ENCODE measurements around the gene LRP1B. TPM values are rescaled to one million over a fixed set of nuclear protein-coding genes. Genes with fewer than 3 reads are reported as not detected.

The LRP1B gene
- total and polyA plus RNA-seq, 5 experiments from 2014 or later: not detected

DNA sequence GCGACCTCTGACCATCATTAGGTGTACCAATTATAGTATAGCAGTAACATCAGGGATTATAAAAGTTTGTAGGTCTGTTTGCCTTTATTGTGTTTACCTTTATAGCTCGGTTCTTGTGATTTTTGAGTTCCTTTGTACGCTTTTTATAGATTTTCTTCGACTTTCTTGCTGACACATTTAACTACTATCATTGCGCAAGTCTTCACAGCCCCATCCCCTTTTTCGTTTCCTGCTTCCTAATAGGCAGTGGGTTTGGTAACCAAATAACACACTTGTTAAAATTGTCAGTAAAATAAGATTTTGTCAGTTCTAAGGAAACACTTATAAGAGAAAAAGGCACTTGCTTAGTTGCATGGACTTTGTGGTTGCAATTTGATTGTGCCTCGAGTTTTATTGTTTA, 541.5 kb downstream of the LRP1B start:
- DNase-seq (no peak), ATAC-seq (no peak)
- H3K36me3 Mint-ChIP-seq: no peaks in the 10 kb centered on the region
- H3K9me3 Mint-ChIP-seq: peaks cover 5 to 20% (median 9%) of the 10 kb centered on the region in 9 donors
- no peaks in the 10 kb centered on the region for H3K27me3 Mint-ChIP-seq
- H3K4me3 Mint-ChIP-seq: no peak overlapping the region
- no peak overlapping the region for H3K27ac Mint-ChIP-seq
- POLR2A ChIA-PET: no interaction called here
- no peaks in the 10 kb centered on the region for H3K4me1 Mint-ChIP-seq

DNA sequence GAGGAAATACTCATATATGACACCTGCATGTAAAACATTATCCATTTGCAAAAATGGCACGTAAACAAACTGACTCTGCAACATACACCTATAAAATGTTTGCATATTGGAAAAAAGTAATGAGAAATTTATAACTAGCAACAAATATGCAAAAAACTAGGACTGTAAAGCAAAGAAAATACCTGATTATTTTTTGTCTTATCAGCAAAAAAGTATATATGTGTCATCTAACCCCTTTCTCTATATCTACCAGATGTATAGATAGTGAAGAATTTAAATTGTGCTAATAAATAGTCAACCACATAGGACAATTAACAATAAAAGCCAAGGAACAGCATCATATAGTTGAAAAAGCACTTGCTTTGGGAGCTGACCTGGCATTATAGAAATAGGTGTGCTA, 543.8 kb downstream of the LRP1B start:
- H3K4me1 Mint-ChIP-seq: no peaks in the 10 kb centered on the region
- H3K4me3 Mint-ChIP-seq: no peak overlapping the region
- DNase-seq (no peak), ATAC-seq (no peak)
- POLR2A ChIA-PET: no interaction called here
- no peaks in the 10 kb centered on the region for H3K27me3 Mint-ChIP-seq
- H3K9me3 Mint-ChIP-seq: peaks cover 7 to 17% (median 9%) of the 10 kb centered on the region in 9 donors
- no peaks in the 10 kb centered on the region for H3K36me3 Mint-ChIP-seq
- no peak overlapping the region for H3K27ac Mint-ChIP-seq

DNA sequence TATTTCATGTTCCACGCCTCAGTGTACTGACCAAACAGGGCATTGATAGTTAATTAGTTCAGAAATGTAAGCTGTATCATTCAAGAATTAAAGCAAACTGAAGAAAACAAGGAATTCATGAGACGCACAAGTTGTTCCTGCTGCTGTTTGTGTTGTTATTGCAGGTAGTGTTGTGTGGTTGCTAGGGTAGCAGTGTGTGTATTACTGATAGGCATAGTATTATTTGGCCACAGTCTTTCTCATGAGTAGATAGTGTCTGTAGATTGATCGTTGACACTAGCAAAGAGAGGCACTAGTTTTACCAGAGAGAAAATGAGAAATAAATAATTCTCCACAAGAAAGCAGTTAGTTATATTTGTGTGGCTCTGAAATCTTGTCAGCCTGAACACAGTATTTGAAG, 548.6 kb downstream of the LRP1B start:
- H3K27me3 Mint-ChIP-seq: no peaks in the 10 kb centered on the region
- DNase-seq (no peak), ATAC-seq (no peak)
- POLR2A ChIA-PET: no interaction called here
- peaks cover 0 to 16% (median 3%) of the 10 kb centered on the region in 9 donors for H3K9me3 Mint-ChIP-seq
- H3K4me3 Mint-ChIP-seq: no peak overlapping the region
- no peaks in the 10 kb centered on the region for H3K36me3 Mint-ChIP-seq
- H3K27ac Mint-ChIP-seq: no peak overlapping the region
- no peaks in the 10 kb centered on the region for H3K4me1 Mint-ChIP-seq

DNA sequence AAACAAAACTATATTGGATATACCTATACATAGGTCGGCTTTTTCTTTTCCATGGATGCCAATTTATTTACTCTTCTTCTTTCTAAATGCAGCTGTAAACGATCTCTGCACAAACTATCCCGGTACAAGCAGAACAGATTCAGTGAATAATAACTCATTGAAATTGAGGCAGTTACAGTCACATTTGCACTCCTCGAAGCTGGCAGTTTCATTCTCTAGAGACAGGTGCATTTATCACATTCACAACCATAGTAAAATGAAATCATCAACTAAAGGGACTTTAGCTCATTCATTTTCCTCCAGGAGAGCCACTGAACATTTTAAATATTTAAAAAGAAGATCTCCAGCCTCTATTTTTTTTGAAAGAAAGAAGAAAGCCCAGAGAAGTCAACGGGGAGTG, 551.7 kb downstream of the LRP1B start:
- Mint-ChIP-seq H3K36me3 (no peaks in the 10 kb centered on the region), H3K9me3 (peaks cover 0 to 15% (median 8%) of the 10 kb centered on the region in 9 donors), H3K27me3 (no peaks in the 10 kb centered on the region), H3K27ac (no peak overlapping the region), H3K4me3 (no peak overlapping the region), H3K4me1 (no peaks in the 10 kb centered on the region)
- DNase-seq: no peak
- POLR2A ChIA-PET: no interaction called here
- no peak for ATAC-seq

DNA sequence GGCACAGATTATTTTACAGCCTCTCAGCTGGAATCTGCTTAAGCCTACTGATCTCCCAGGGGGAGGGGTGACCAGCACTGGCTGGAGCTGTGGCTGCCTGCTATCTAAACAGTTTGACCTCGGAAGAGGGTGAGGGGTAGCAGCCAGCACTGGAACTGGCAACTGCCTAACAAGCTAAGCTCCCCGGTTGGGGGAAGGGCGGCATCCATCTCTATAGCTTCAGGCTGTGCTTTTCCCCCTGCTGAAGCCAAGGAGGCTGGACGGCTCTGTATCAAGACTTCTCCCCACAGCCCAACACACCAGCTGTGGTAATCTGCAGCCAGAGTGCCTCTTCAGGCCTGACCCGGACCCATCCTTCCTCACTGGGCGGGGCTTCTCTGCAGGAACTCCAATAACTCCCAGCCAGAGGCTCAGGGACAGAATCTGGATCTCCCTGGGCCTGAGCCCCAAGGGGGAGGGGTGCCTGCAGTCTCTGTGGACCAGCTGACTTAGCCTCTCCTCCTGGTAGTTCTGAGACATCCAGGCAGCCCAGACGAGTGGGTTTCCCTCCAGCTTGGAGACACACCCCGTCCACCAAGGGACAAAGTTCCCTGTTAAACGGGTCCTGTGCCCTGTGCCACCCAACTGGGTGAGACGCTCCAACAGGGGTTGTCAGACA, 560.2 kb downstream of the LRP1B start:
- H3K36me3 Mint-ChIP-seq: peaks cover 0 to 2% (median 0%) of the 10 kb centered on the region in 3 donors
- no peak for ATAC-seq

DNA sequence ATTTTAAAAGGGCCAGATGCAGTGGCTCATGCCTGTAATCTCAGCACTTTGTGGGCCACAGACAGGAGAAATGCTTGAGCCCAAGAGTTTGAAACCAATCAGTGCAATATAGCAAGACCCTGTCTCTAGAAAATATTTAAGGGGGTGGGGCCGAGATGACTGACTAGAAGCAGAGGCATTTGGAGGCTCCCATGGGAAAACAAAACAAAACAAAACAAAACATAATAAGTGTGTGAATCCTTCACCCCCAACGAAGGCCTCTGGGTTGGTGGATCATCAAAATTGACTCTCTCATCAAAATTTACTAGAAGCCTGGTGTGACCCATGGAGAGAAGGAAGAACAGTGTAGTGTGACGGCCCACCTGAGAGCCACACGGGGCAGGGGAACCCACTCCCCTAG, 560.9 kb downstream of the LRP1B start:
- Mint-ChIP-seq H3K27me3 (no peaks in the 10 kb centered on the region), H3K27ac (no peak overlapping the region), H3K4me3 (no peak overlapping the region), H3K36me3 (peaks cover 0 to 2% (median 0%) of the 10 kb centered on the region in 3 donors), H3K9me3 (peaks cover 0 to 41% (median 11%) of the 10 kb centered on the region in 9 donors), H3K4me1 (no peaks in the 10 kb centered on the region)
- POLR2A ChIA-PET: no interaction called here
- DNase-seq (no peak), ATAC-seq (no peak)

More for the DNA sequence above, 560.2 kb downstream of the LRP1B start:
- H3K9me3 Mint-ChIP-seq: peaks cover 0 to 41% (median 11%) of the 10 kb centered on the region in 9 donors
- H3K4me3 Mint-ChIP-seq: no peak overlapping the region
- POLR2A ChIA-PET: no interaction called here
- H3K27me3 Mint-ChIP-seq: no peaks in the 10 kb centered on the region
- H3K4me1 Mint-ChIP-seq: no peaks in the 10 kb centered on the region
- peak in 1 of 10 donors; percentile 61 for DNase-seq
- no peak overlapping the region for H3K27ac Mint-ChIP-seq

DNA sequence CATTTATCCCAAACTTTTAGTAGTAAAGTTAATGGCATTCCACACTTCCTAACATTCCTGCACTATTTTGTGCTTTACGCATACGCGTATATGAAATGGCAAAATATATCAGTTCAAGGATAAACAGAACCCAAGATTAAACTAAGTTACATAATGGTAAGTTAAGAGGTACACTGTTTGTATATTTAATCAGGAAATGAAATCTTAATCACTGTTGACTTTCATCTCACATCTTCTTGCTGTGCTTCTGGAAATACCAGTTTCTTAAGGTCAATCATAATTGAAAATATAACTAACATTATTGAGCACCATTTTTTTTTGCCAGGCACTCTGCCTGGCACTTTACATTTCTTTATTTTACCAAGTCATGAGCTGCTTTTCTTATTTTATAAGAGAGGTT, 565.2 kb downstream of the LRP1B start:
- Mint-ChIP-seq H3K4me1 (no peaks in the 10 kb centered on the region), H3K36me3 (no peaks in the 10 kb centered on the region), H3K27me3 (no peaks in the 10 kb centered on the region), H3K4me3 (no peak overlapping the region), H3K27ac (no peak overlapping the region), H3K9me3 (peaks cover 0 to 9% (median 0%) of the 10 kb centered on the region in 9 donors)
- POLR2A ChIA-PET: no interaction called here
- no peak for ATAC-seq
- no peak for DNase-seq

DNA sequence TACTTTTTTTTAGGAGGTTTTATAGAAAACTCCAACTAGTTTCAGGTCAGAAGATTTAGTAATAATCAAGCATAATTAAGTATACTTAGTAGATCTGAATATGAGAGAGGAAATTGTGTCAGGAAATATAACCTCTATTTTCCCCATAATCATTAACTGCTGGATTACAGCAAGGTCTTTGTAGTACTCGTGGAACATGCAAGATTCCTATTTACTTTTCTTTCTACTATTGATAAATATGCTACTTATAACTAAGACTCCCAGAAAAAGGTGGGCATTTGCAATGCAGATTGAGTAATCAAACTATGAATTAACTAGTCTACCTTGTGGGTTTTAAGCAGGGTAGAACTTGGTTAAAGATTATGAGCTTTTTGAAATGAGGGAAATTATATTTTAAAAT, 570.1 kb downstream of the LRP1B start:
- ATAC-seq (no peak), DNase-seq (no peak)
- Mint-ChIP-seq H3K36me3 (no peaks in the 10 kb centered on the region), H3K27me3 (no peaks in the 10 kb centered on the region), H3K4me1 (no peaks in the 10 kb centered on the region), H3K9me3 (peaks cover 0 to 2% (median 0%) of the 10 kb centered on the region in 9 donors), H3K4me3 (no peak overlapping the region), H3K27ac (no peak overlapping the region)
- POLR2A ChIA-PET: no interaction called here

DNA sequence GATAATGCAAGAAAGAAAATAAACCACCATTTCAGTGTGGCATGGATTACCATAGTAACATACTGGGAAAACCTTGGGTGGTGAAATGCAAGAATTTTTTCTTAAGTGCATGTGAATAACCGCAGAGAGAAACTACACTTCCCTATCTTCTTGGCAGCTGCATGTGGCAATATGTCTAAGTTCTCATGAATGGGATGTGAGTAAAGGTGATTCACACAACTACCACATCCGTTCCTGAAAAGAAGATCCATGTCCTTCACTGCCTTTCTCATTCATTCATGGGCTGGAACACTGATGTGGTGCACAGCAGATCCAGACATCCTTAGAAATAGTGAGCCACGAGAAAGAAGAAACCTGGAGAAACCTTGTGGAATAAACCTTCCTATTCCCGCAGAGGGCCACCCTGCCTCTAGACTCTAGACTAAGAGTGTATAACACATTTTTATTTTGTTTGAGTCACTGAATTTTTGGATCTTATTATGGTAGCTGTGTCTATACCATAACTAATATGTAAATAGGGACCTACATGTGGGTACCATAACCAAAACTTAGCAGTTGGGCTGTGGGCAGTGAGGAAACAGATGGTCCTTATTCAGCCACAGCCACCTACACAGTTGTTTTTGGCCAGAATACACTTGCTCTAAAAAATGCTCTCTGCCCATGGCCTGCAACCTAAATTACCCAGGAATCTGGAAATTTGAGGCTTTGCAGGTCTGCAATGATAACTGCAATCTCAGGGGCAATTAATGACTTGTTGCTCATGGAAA, 573.3 kb downstream of the LRP1B start:
- no peaks in the 10 kb centered on the region for H3K4me1 Mint-ChIP-seq
- H3K9me3 Mint-ChIP-seq: peaks cover 0 to 9% (median 0%) of the 10 kb centered on the region in 9 donors
- no peak overlapping the region for H3K27ac Mint-ChIP-seq
- DNase-seq (no peak), ATAC-seq (no peak)
- no peaks in the 10 kb centered on the region for H3K27me3 Mint-ChIP-seq
- H3K36me3 Mint-ChIP-seq: no peaks in the 10 kb centered on the region
- H3K4me3 Mint-ChIP-seq: no peak overlapping the region
- POLR2A ChIA-PET: no interaction called here

DNA sequence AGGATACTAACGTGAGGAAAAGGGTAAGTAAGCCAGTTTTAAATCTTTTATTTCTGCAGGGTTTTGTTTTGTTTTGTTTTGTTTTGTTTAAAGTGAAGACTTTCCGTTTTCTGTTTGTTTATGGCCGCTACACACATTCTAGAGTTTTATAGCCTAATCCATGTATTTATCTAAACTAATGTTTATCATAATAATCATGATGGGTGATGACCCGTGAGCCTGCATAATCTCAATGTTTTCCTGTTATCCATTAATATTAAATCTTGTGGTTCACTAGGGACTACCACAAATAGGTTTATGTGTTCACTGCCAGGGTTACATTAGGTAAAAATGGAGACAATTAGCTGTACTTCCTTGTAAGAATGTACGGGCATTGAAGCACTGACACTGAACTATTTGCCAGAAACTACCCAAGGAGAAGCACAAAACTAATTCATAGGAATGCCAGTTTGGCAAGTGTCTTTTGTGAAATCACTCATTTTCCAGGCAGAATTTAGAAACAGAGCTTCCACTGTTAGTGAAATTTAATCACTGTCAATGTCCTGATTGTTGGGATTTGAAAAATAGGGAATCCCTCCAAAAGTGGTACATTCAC, 574.8 kb downstream of the LRP1B start:
- H3K4me3 Mint-ChIP-seq: no peak overlapping the region
- ATAC-seq: no peak
- no peak for DNase-seq
- no peaks in the 10 kb centered on the region for H3K36me3 Mint-ChIP-seq
- H3K4me1 Mint-ChIP-seq: no peaks in the 10 kb centered on the region
- H3K27ac Mint-ChIP-seq: no peak overlapping the region
- no peaks in the 10 kb centered on the region for H3K27me3 Mint-ChIP-seq
- H3K9me3 Mint-ChIP-seq: peaks cover 0 to 9% (median 0%) of the 10 kb centered on the region in 9 donors
- POLR2A ChIA-PET: no interaction called here

DNA sequence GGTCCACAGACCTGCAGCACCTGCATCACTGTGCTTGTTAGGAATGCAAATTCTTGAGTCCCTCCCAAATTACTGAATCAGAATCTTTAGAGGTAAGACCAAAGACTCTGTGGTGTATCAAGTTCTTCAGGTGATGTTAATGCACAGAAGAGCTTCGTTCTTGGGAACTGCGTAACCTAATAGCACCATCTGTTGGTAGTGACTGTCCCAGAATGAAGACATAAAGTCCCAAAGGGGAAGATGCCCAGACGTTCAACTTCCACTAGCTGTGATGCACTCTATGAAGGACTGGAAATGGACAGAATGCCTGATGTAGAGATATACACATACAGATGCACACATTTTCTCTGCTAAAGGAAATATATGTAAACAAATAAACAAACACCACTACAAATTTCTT, 576.0 kb downstream of the LRP1B start:
- ATAC-seq (no peak), DNase-seq (no peak)
- Mint-ChIP-seq H3K27ac (no peak overlapping the region), H3K9me3 (peaks cover 0 to 9% (median 0%) of the 10 kb centered on the region in 9 donors), H3K36me3 (no peaks in the 10 kb centered on the region), H3K27me3 (no peaks in the 10 kb centered on the region), H3K4me3 (no peak overlapping the region), H3K4me1 (no peaks in the 10 kb centered on the region)
- POLR2A ChIA-PET: no interaction called here

DNA sequence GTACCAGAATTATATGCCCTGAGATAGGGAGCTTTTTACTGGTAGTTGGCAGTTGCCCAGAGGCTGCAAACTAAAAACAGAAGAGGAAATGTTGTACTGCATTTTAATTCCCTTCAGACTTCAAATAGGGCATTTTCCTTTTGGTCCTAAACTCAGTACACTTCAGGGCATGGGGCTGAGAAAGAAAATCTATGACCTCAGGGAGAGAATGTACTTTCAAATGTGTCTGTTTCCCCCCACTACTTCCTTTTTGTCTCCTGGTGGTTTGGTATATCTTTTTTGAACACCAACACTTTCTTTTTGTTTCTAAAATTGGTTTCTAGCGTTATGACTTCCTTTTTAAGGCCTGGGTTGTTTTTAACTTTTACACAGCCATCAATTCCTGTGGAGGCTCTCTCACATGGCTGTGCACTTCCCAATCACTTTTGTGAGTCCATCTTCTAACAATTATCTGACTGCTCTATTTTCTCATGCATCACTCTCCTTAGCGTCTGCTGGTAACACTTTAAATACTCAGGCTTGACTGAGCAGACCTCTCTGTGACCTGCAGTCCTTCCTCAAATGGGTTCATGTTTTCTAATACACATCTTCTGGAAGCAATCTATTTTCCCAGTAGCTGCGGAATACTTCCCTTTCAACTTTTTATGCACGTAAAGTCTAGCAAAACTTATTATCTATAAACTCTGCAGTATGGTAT, 596.0 kb downstream of the LRP1B start:
- peaks cover 0 to 20% (median 0%) of the 10 kb centered on the region in 4 donors for H3K4me1 Mint-ChIP-seq
- POLR2A ChIA-PET: no interaction called here
- H3K9me3 Mint-ChIP-seq: peaks cover 0 to 23% (median 0%) of the 10 kb centered on the region in 9 donors
- DNase-seq (no peak), ATAC-seq (no peak)
- no peaks in the 10 kb centered on the region for H3K36me3 Mint-ChIP-seq
- peak overlapping the region in 1 of 10 donors; percentile 60 for H3K4me3 Mint-ChIP-seq
- H3K27ac Mint-ChIP-seq: peak overlapping the region in 1 of 10 donors; percentile 58
- H3K27me3 Mint-ChIP-seq: no peaks in the 10 kb centered on the region

DNA sequence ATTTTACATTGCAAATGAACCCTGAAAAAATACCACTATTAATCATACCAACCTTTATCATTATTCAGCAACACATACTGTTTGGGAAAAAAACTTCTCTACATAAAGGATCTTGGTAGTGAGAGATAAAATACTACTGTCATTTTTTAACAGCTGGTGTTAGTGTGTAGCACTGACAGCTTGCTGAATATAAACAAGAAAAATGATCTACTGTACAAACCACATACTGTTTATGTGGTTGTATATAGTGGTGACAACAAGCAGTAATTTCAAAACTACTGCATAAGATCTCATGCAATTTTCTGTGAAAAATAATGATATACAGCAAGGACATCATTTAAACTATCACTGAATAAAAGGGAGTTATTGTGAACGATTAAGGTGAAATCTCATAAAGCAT, 601.2 kb downstream of the LRP1B start:
- peaks cover 0 to 9% (median 0%) of the 10 kb centered on the region in 4 donors for H3K4me1 Mint-ChIP-seq
- H3K27ac Mint-ChIP-seq: no peak overlapping the region
- H3K27me3 Mint-ChIP-seq: no peaks in the 10 kb centered on the region
- no peak overlapping the region for H3K4me3 Mint-ChIP-seq
- POLR2A ChIA-PET: no interaction called here
- DNase-seq: no peak
- peaks cover 0 to 15% (median 0%) of the 10 kb centered on the region in 9 donors for H3K9me3 Mint-ChIP-seq
- no peak for ATAC-seq
- no peaks in the 10 kb centered on the region for H3K36me3 Mint-ChIP-seq
